Left renal cortex interstitium (tissue), 4 donors: ENCODE measurements around the gene PANK4. TPM values are rescaled to one million over a fixed set of nuclear protein-coding genes. Genes with fewer than 3 reads are reported as not detected.
"Not testable (repeated sequence)": the region's sequence is repeated elsewhere in the genome, so short reads cannot be mapped to it uniquely, and the experiment has no call there.

ENCODE experiments used
- DNase-seq, 4 donors: peaks; one replicate each; pipeline ENCODE4 v3.0.0-alpha.2; 2013; ENCODE audit warnings: low read depth in 4 of 4, low spot score in 2 of 4, missing footprints in 1 of 4
- polyA plus RNA-seq, 4 donors: library from polyadenylated mRNA; unstranded; fragments of 120-200 nt; gene quantifications; one replicate each; pipeline ENCODE4 v1.2.1, GENCODE V29; 2013; ENCODE audit not compliant: insufficient read length in 4 of 4

Gene PANK4
- polyA plus RNA-seq, result 10 to 100 TPM; 24.8 to 34.0 (median 29.0) TPM

- peak in 3 of 4 donors; percentile 81 to 87 (median 82) for DNase-seq
These were observed at the start of gene PANK4 for GRCh38 chr1:2525920-2526823. Gene PANK4, minus strand, starts transcription at chr1:2526596. Its CDS starts 9 bp downstream, at chr1:2526587.

GRCh38 chr1:2574350-2574749, 48.0 kb upstream of the PANK4 start:
- no peak for DNase-seq

GRCh38 chr1:2573250-2573920, 47.0 kb upstream of the PANK4 start:
- DNase-seq, result no peak

GRCh38 chr1:2571348-2571747, 45.0 kb upstream of the PANK4 start:
- DNase-seq, result no peak

GRCh38 chr1:2570332-2570731, 43.9 kb upstream of the PANK4 start:
- DNase-seq, result no peak

GRCh38 chr1:2569703-2570102, 43.3 kb upstream of the PANK4 start:
- DNase-seq, result not testable (repeated sequence)

GRCh38 chr1:2569060-2569459, 42.7 kb upstream of the PANK4 start:
- DNase-seq, result no peak

GRCh38 chr1:2568187-2568816, 41.9 kb upstream of the PANK4 start:
- not testable (repeated sequence) for DNase-seq

- no peak for DNase-seq
These were observed 40.8 kb upstream of the PANK4 start for GRCh38 chr1:2567083-2567679.

GRCh38 chr1:2566101-2567045, 40.0 kb upstream of the PANK4 start:
- DNase-seq, result no peak

GRCh38 chr1:2564815-2565374, 38.5 kb upstream of the PANK4 start:
- DNase-seq, result no peak

- DNase-seq, result no peak
These were observed 37.8 kb upstream of the PANK4 start for GRCh38 chr1:2564006-2564814.

- DNase-seq, result no peak
These were observed 36.8 kb upstream of the PANK4 start for GRCh38 chr1:2563205-2563604.

GRCh38 chr1:2561898-2562895, 35.8 kb upstream of the PANK4 start:
- no peak for DNase-seq

- DNase-seq, result no peak
These were observed 35.0 kb upstream of the PANK4 start for GRCh38 chr1:2561446-2561845.

- no peak for DNase-seq
These were observed 34.1 kb upstream of the PANK4 start for GRCh38 chr1:2560299-2561073.
